ENCODE results near the gene PRR30. TPM values are rescaled to one million over a fixed set of nuclear protein-coding genes. Genes with fewer than 3 reads are reported as not detected.

PRR30 gene
- total RNA-seq, 1 experiment from 2014 or later = not detected

- no peak overlapping the region for H3K27ac ChIP-seq (ENCODE audit: low read depth, low read length)
- no peaks in the 10 kb centered on the region for H3K9me3 ChIP-seq (ENCODE audit: control insufficient read depth in 1 of 2, insufficient read depth in 1 of 2, low read depth in 1 of 2, low read length in 2 of 2)
- BruUV-seq (replicated peaks) = no TSS peak
- no peak overlapping the region for H3K4me2 ChIP-seq (ENCODE audit: low read length)
- TF ChIP-seq POLR2A (IDR thresholded peaks at IDR 0.05; ENCODE audit: borderline replicate concordance, extremely low read depth, insufficient read depth, insufficient read length) (no peak), SIN3A (IDR thresholded peaks at IDR 0.05; ENCODE audit: low read depth) (no peak), EZH2phosphoT487 (IDR thresholded peaks at IDR 0.05; ENCODE audit: borderline replicate concordance) (no peak), CEBPB (IDR thresholded peaks at IDR 0.05; ENCODE audit: low read depth) (no peak), SP1 (IDR thresholded peaks at IDR 0.05; ENCODE audit: low read depth) (no peak), FOSL1 (IDR thresholded peaks at IDR 0.05; ENCODE audit: low read depth) (no peak)
- intact Hi-C loops (cut with micrococcal nuclease) = loop anchor here (2.0 to 5.0 kb wide), 2 partner anchors 118 to 181 kb away; partner anchors contain the start of gene CAD
- H3K79me2 ChIP-seq (ENCODE audit: insufficient read depth, low read length) = no peaks in the 10 kb centered on the region
- H3K27me3 ChIP-seq (ENCODE audit: insufficient read depth, low read length) = no peaks in the 10 kb centered on the region
- ChIA-PET CTCF (interaction anchor here (0.9 to 1.5 kb wide), 8 partner anchors 12 to 253 kb away, joined by 3 to 6 read pairs (median 4); partner anchors contain the start of genes KHK and TRIM54), POLR2A (no interaction called here), RAD21 (ENCODE audit: low non-redundant PET in 1 of 2, low total read pairs in 2 of 2, uncharacterized antibody in 2 of 2, unreplicated experiment in 2 of 2) (interaction anchor here in 1 of 2 experiments (0.7 to 0.9 kb wide), 2 partner anchors 180 to 204 kb away, joined by 3 to 4 read pairs; no protein-coding TSS in a partner anchor)
- H3K4me3 ChIP-seq (replicated peaks in 1 of 2; ENCODE audit: low read depth in 1 of 2, low read length in 2 of 2) = no peak overlapping the region
- ATAC-seq (no peak), DNase-seq (ENCODE audit: low read depth, low spot score) (no peak)
- no peaks in the 10 kb centered on the region for H3K36me3 ChIP-seq (ENCODE audit: control insufficient read depth in 1 of 2, insufficient read depth in 2 of 2, low read length in 2 of 2)
- H3K9me2 ChIP-seq (ENCODE audit: insufficient read depth) = no peaks in the 10 kb centered on the region
- H3K4me1 ChIP-seq (ENCODE audit: control insufficient read depth in 1 of 2, insufficient read depth in 2 of 2, low read length in 2 of 2) = peaks cover 0 to 9% of the 10 kb centered on the region in 2 experiments; a peak in 1 of 4 replicates
- no peaks in the 10 kb centered on the region for H4K20me1 ChIP-seq (ENCODE audit: insufficient read depth)
- no peak overlapping the region for H3K9ac ChIP-seq (ENCODE audit: low read length)
- no peak overlapping the region for H2AFZ ChIP-seq (ENCODE audit: low read depth, low read length, poor library complexity, severe bottlenecking)
These were observed 39.8 kb downstream of the PRR30 start for GRCh38 chr2:27099334-27099955.

GRCh38 chr2:27097341-27097740 is 41.9 kb downstream of the PRR30 start:
- H3K4me1 ChIP-seq (ENCODE audit: control insufficient read depth in 1 of 2, insufficient read depth in 2 of 2, low read length in 2 of 2) = peaks cover 0 to 9% of the 10 kb centered on the region in 2 experiments; a peak in 1 of 4 replicates
- POLR2A ChIA-PET = no interaction called here
- DNase-seq (ENCODE audit: low read depth, low spot score) (no peak), ATAC-seq (no peak)
- no peaks in the 10 kb centered on the region for H3K36me3 ChIP-seq (ENCODE audit: control insufficient read depth in 1 of 2, insufficient read depth in 2 of 2, low read length in 2 of 2)
- no peaks in the 10 kb centered on the region for H3K9me2 ChIP-seq (ENCODE audit: insufficient read depth)
- no peaks in the 10 kb centered on the region for H4K20me1 ChIP-seq (ENCODE audit: insufficient read depth)
- H3K27ac ChIP-seq (ENCODE audit: low read depth, low read length) = no peak overlapping the region
- CTCF ChIA-PET = interaction anchor here (1.0 to 1.6 kb wide), 3 partner anchors 94 to 182 kb away, joined by 3 to 4 read pairs (median 3); no protein-coding TSS in a partner anchor
- intact Hi-C loops (cut with micrococcal nuclease) = loop anchor here (5.0 kb wide), 1 partner anchor 120 kb away; the partner anchor contains the start of gene CAD
- H3K4me2 ChIP-seq (ENCODE audit: low read length) = no peak overlapping the region
- H3K9ac ChIP-seq (ENCODE audit: low read length) = no peak overlapping the region
- H3K27me3 ChIP-seq (ENCODE audit: insufficient read depth, low read length) = no peaks in the 10 kb centered on the region
- no peak overlapping the region for H2AFZ ChIP-seq (ENCODE audit: low read depth, low read length, poor library complexity, severe bottlenecking)
- H3K79me2 ChIP-seq (ENCODE audit: insufficient read depth, low read length) = no peaks in the 10 kb centered on the region
- RAD21 ChIA-PET (ENCODE audit: low non-redundant PET in 1 of 2, low total read pairs in 2 of 2, uncharacterized antibody in 2 of 2, unreplicated experiment in 2 of 2) = interaction anchor here in 1 of 2 experiments (0.8 kb wide), 1 partner anchor 135 kb away, joined by 3 read pairs; no protein-coding TSS in a partner anchor
- no TSS peak for BruUV-seq (replicated peaks)
- H3K4me3 ChIP-seq (replicated peaks in 1 of 2; ENCODE audit: low read depth in 1 of 2, low read length in 2 of 2) = no peak overlapping the region
- H3K9me3 ChIP-seq (ENCODE audit: control insufficient read depth in 1 of 2, insufficient read depth in 1 of 2, low read depth in 1 of 2, low read length in 2 of 2) = no peaks in the 10 kb centered on the region
- TF ChIP-seq CTCF (IDR thresholded peaks at IDR 0.05 in 2 of 3, conservative IDR thresholded peaks at IDR 0.05 in 1 of 3; ENCODE audit: borderline replicate concordance in 1 of 3, insufficient read depth in 1 of 3, low read depth in 2 of 3, low read length in 2 of 3) (no peak), ATF3 (IDR thresholded peaks at IDR 0.05) (no peak), SP1 (IDR thresholded peaks at IDR 0.05; ENCODE audit: low read depth) (no peak), MAX (IDR thresholded peaks at IDR 0.05) (no peak), YY1 (IDR thresholded peaks at IDR 0.05; ENCODE audit: extremely low read depth, insufficient replicate concordance, low read depth, low read length) (no peak), ZBTB33 (IDR thresholded peaks at IDR 0.05; ENCODE audit: extremely low read depth, insufficient replicate concordance, low read length) (no peak), POLR2A (IDR thresholded peaks at IDR 0.05; ENCODE audit: borderline replicate concordance, extremely low read depth, insufficient read depth, insufficient read length) (no peak), ZFX (IDR thresholded peaks at IDR 0.05) (no peak), CEBPB (IDR thresholded peaks at IDR 0.05; ENCODE audit: low read depth) (no peak), FOSL1 (IDR thresholded peaks at IDR 0.05; ENCODE audit: low read depth) (no peak), SRF (IDR thresholded peaks at IDR 0.05; ENCODE audit: low read depth) (no peak), JUND (IDR thresholded peaks at IDR 0.05) (no peak), POLR2AphosphoS5 (IDR thresholded peaks at IDR 0.05; ENCODE audit: low read depth, low read length) (no peak), EZH2phosphoT487 (IDR thresholded peaks at IDR 0.05; ENCODE audit: borderline replicate concordance) (no peak)

Measured in HCT116 (cell line).